SK-N-SH (cell line): ENCODE data around the gene RIOK3. TPM values are rescaled to one million over a fixed set of nuclear protein-coding genes. Genes with fewer than 3 reads are reported as not detected.

ENCODE experiments used
- CTCF ChIA-PET: fragments of 300-600, 350-600 bp; formaldehyde crosslinking; extraction: SDS; loops from one replicate; lab custom pipeline; 2021; lab: Yijun Ruan, JAX
- POLR2A ChIA-PET: fragments of 350-600 bp; sonication (Branson Sonifier 250); formaldehyde crosslinking; extraction: SDS; loops from one replicate; lab custom pipeline; 2020; ENCODE audit warnings: antibody characterized with exemption, inconsistent platforms; lab: Yijun Ruan, JAX
- DNase-seq: peaks from one replicate; pipeline ENCODE4 v3.0.0; 2012
- H2AFZ ChIP-seq: fragments of 200-600 bp; sonication (generic); 2 replicates; pipeline ENCODE4 v1.8.1; 2016; ENCODE audit warnings: antibody characterized with exemption, mild to moderate bottlenecking, low read depth
- H3F3A ChIP-seq: fragments of 200-600 bp; sonication (generic); replicated peaks from 2 replicates; pipeline ENCODE3; 2016; ENCODE audit warnings: antibody characterized with exemption, mild to moderate bottlenecking; ENCODE audit not compliant: insufficient read depth
- H3K27ac ChIP-seq, 2 experiments: fragments of 200-500 bp in 1 of 2; fragments of 200-600 bp in 1 of 2; sonication (Bioruptor generic) in 1 of 2; sonication (generic), shearing (Covaris generic) in 1 of 2; 2 replicates each; pipeline versions ENCODE4 v1.5.1 to v1.6.1; 2014 to 2016; ENCODE audit warnings: low read depth in 2 of 2, inconsistent platforms in 1 of 2, low read length in 1 of 2, mild to moderate bottlenecking in 1 of 2, mixed read lengths in 1 of 2
- H3K27me3 ChIP-seq: fragments of 200-600 bp; sonication (generic), shearing (Covaris generic); 2 replicates; pipeline ENCODE4 v1.6.1; 2016; ENCODE audit warnings: mixed run types; ENCODE audit not compliant: insufficient read depth
- H3K36me3 ChIP-seq, 2 experiments: fragments of 200-500 bp in 1 of 2; fragments of 200-600 bp in 1 of 2; sonication (Bioruptor generic) in 1 of 2; sonication (generic) in 1 of 2; replicated peaks in 1 of 2; 2 replicates each; pipeline versions ENCODE3 to v1.5.1; 2014 to 2016; ENCODE audit warnings: low read length in 1 of 2, mild to moderate bottlenecking in 1 of 2; ENCODE audit not compliant: insufficient read depth in 2 of 2, control insufficient read depth in 1 of 2
- H3K4me1 ChIP-seq, 2 experiments: fragments of 200-500 bp in 1 of 2; fragments of 200-600 bp in 1 of 2; sonication (Bioruptor generic) in 1 of 2; sonication (generic), shearing (Covaris generic) in 1 of 2; 2 replicates each; pipeline versions ENCODE4 v1.5.1 to v1.6.1; 2014 to 2016; ENCODE audit warnings: low read depth in 1 of 2, low read length in 1 of 2, mixed run types in 1 of 2; ENCODE audit not compliant: insufficient read depth in 2 of 2, control insufficient read depth in 1 of 2
- H3K4me2 ChIP-seq: fragments of 200-600 bp; sonication (generic), shearing (Covaris generic); 2 replicates; pipeline ENCODE4 v1.6.1; 2017; ENCODE audit warnings: mixed run types
- H3K4me3 ChIP-seq, 2 experiments: fragments of 200-500 bp in 1 of 2; fragments of 200-600 bp in 1 of 2; sonication (Bioruptor generic) in 1 of 2; sonication (generic), shearing (Covaris generic) in 1 of 2; 2 replicates each; pipeline versions ENCODE4 v1.5.1 to v1.8.1; 2014 to 2016; ENCODE audit warnings: low read depth in 2 of 2, inconsistent platforms in 1 of 2, low read length in 1 of 2, mild to moderate bottlenecking in 1 of 2, mixed read lengths in 1 of 2, moderate library complexity in 1 of 2
- H3K79me2 ChIP-seq: fragments of 200-600 bp; sonication (generic); 2 replicates; pipeline ENCODE4 v1.8.1; 2017; ENCODE audit warnings: mild to moderate bottlenecking; ENCODE audit not compliant: insufficient read depth
- H3K9ac ChIP-seq: fragments of 200-600 bp; sonication (generic); 2 replicates; pipeline ENCODE4 v1.6.1; 2017; ENCODE audit warnings: mixed run types
- H3K9me2 ChIP-seq: fragments of 200-600 bp; sonication (generic); 2 replicates; pipeline ENCODE4 v1.6.1; 2017; ENCODE audit warnings: mixed run types
- H3K9me3 ChIP-seq: fragments of 200-600 bp; sonication (generic); 2 replicates; pipeline ENCODE4 v1.6.1; 2017; ENCODE audit warnings: mixed run types, mild to moderate bottlenecking, moderate library complexity
- H4K20me1 ChIP-seq: fragments of 200-600 bp; sonication (generic); 2 replicates; pipeline ENCODE4 v1.6.1; 2017; ENCODE audit warnings: mild to moderate bottlenecking, mixed run types; ENCODE audit not compliant: insufficient read depth
- CHD2 ChIP-seq: fragments of 150-350 bp; IDR thresholded peaks from 2 replicates; pipeline ENCODE4 v1.6.1; 2018; ENCODE audit warnings: low read length; ENCODE audit not compliant: partially characterized antibody
- CTCF ChIP-seq: fragments of 200-600 bp; sonication (generic); IDR thresholded peaks from 2 replicates; pipeline ENCODE4 v1.6.1; 2017; ENCODE audit warnings: antibody characterized with exemption, mild to moderate bottlenecking, moderate library complexity
- ELF1 ChIP-seq: IDR thresholded peaks from 2 replicates; pipeline ENCODE4 v1.4.0; 2012
- EZH2phosphoT487 ChIP-seq: fragments of 200-600 bp; sonication (generic); IDR thresholded peaks from 2 replicates; pipeline ENCODE4 v1.6.1; 2017; ENCODE audit warnings: low read depth, mixed run types, mild to moderate bottlenecking, antibody characterized with exemption, moderate library complexity, borderline replicate concordance
- FOXJ3 ChIP-seq: sonication (generic); formaldehyde crosslinking; IDR thresholded peaks from 2 replicates; pipeline ENCODE4 v1.5.1; 2020; ENCODE audit warnings: mild to moderate bottlenecking, missing genetic modification reagents
- FOXM1 ChIP-seq: IDR thresholded peaks from 2 replicates; pipeline ENCODE4 v1.4.0; 2012; ENCODE audit warnings: low read depth, mild to moderate bottlenecking
- GABPA ChIP-seq: IDR thresholded peaks from 2 replicates; pipeline ENCODE4 v1.4.0; 2012; ENCODE audit warnings: low read depth, mild to moderate bottlenecking
- JUND ChIP-seq: IDR thresholded peaks from 2 replicates; pipeline ENCODE4 v1.4.0; 2012
- MXI1 ChIP-seq: IDR thresholded peaks from 2 replicates; pipeline ENCODE4 v1.6.1; 2012; ENCODE audit warnings: mild to moderate bottlenecking, low read depth, low read length, improper control_type of control experiment
- NFIC ChIP-seq: IDR thresholded peaks from 2 replicates; pipeline ENCODE4 v1.4.0; 2012; ENCODE audit warnings: borderline replicate concordance
- NRF1 ChIP-seq: IDR thresholded peaks from 2 replicates; pipeline ENCODE4 v1.6.1; 2012; ENCODE audit warnings: low read depth, mild to moderate bottlenecking, low read length
- PBX3 ChIP-seq: IDR thresholded peaks from 2 replicates; pipeline ENCODE4; 2012
- RAD21 ChIP-seq: IDR thresholded peaks from 2 replicates; pipeline ENCODE4 v1.6.1; 2012; ENCODE audit warnings: mild to moderate bottlenecking, low read length
- RFX5 ChIP-seq: IDR thresholded peaks from 2 replicates; pipeline ENCODE4 v1.6.1; 2012; ENCODE audit warnings: mild to moderate bottlenecking, improper control_type of control experiment, low read length
- SIN3A ChIP-seq: IDR thresholded peaks from 2 replicates; pipeline ENCODE4 v1.6.1; 2012; ENCODE audit warnings: low read depth, mild to moderate bottlenecking, low read length, moderate library complexity, borderline replicate concordance
- TAF1 ChIP-seq: IDR thresholded peaks from 2 replicates; pipeline ENCODE4 v1.6.1; 2012; ENCODE audit warnings: low read depth, mild to moderate bottlenecking, low read length, moderate library complexity, borderline replicate concordance
- TCF12 ChIP-seq: IDR thresholded peaks from 2 replicates; pipeline ENCODE4 v1.4.0; 2012
- TEAD4 ChIP-seq: IDR thresholded peaks from 2 replicates; pipeline ENCODE4 v1.4.0; 2012; ENCODE audit warnings: mild to moderate bottlenecking, borderline replicate concordance; ENCODE audit not compliant: insufficient read depth
- USF2 ChIP-seq: fragments of 150-350 bp; IDR thresholded peaks from 2 replicates; pipeline ENCODE4 v1.6.1; 2017; ENCODE audit warnings: antibody characterized with exemption, low read length, low read depth, borderline replicate concordance
- WGBS: methylation state at CpG from one replicate; pipeline ENCODE4 v1.1.6; 2017; ENCODE audit warnings: low lambda C conversion rate; 5-methylcytosine and 5-hydroxymethylcytosine counted together
- polyA plus RNA-seq, 3 experiments: library from polyadenylated mRNA; depleted of rRNA; stranded (reverse); fragments of >200 nt; gene quantifications; 2 replicates each; pipeline ENCODE4 v1.2.3, GENCODE V29; 2012
- TF ChIP-seq, protein P1 (sequence below): IDR thresholded peaks from 2 replicates; pipeline ENCODE4 v1.4.0; 2012; ENCODE audit warnings: low read depth, borderline replicate concordance

RIOK3 gene
- polyA plus RNA-seq, 1 of the 3 experiments (the other 2 are of a cell fraction): 12.3 TPM

GRCh38 chr18:23530195-23530594 is 77.1 kb downstream of the RIOK3 start:
- Histone ChIP-seq H3K9me2 (no peaks in the 10 kb centered on the region), H3K27me3 (no peaks in the 10 kb centered on the region), H3K4me1 (peaks cover 0 to 18% of the 10 kb centered on the region in 2 experiments; a peak in 2 of 4 replicates), H3K36me3 (peaks cover 53 to 79% of the 10 kb centered on the region in 2 experiments), H3K27ac (peak overlapping the region; percentile 48 to 58; a peak in 3 of 4 replicates), H3K9ac (no peak overlapping the region), H3K4me3 (no peak overlapping the region), H2AFZ (no peak overlapping the region), H4K20me1 (no peaks in the 10 kb centered on the region), H3K79me2 (no peaks in the 10 kb centered on the region; the same call in 1 of the 2 replicates), H3F3A (peaks cover 18% of the 10 kb centered on the region), H3K9me3 (no peaks in the 10 kb centered on the region), H3K4me2 (no peak overlapping the region)
- ChIA-PET POLR2A (no interaction called here), CTCF (interaction anchor here (2.1 kb wide), 1 partner anchor 14 kb away, joined by 9 read pairs; no protein-coding TSS in a partner anchor)
- TF ChIP-seq JUND (no peak), TEAD4 (no peak), TCF12 (no peak), CTCF (no peak), SIN3A (no peak), PBX3 (no peak), FOXM1 (no peak), FOXJ3 (CRISPR knock-in tag) (no peak), TAF1 (no peak), NFIC (no peak), MXI1 (no peak), NRF1 (no peak), USF2 (no peak), RAD21 (no peak), GABPA (no peak), EZH2phosphoT487 (no peak)
- no peak for DNase-seq
- WGBS: 95% methylated on average over 7 of the region's 7 CpGs

GRCh38 chr18:23531912-23532311 is 78.8 kb downstream of the RIOK3 start:
- ChIA-PET POLR2A (no interaction called here), CTCF (interaction anchor here (1.0 to 1.4 kb wide), 5 partner anchors 9 to 17 kb away, joined by 3 to 8 read pairs (median 3); no protein-coding TSS in a partner anchor)
- Histone ChIP-seq H3K9ac (no peak overlapping the region), H4K20me1 (no peaks in the 10 kb centered on the region), H3F3A (peaks cover 18% of the 10 kb centered on the region), H3K4me1 (peaks cover 0 to 18% of the 10 kb centered on the region in 2 experiments; a peak in 2 of 4 replicates), H3K79me2 (no peaks in the 10 kb centered on the region; the same call in 1 of the 2 replicates), H3K36me3 (peaks cover 51 to 82% of the 10 kb centered on the region in 2 experiments), H3K4me3 (no peak overlapping the region), H3K9me3 (no peaks in the 10 kb centered on the region), H3K4me2 (no peak overlapping the region), H2AFZ (no peak overlapping the region), H3K27me3 (no peaks in the 10 kb centered on the region), H3K9me2 (no peaks in the 10 kb centered on the region), H3K27ac (no peak overlapping the region)
- 96% methylated on average over 13 of the region's 13 CpGs for WGBS
- no peak for DNase-seq
- TF ChIP-seq MXI1: no peak
- TF ChIP-seq ELF1: no peak
- TF ChIP-seq FOXM1: no peak
- TF ChIP-seq TCF12: no peak
- TF ChIP-seq, protein P1, sequence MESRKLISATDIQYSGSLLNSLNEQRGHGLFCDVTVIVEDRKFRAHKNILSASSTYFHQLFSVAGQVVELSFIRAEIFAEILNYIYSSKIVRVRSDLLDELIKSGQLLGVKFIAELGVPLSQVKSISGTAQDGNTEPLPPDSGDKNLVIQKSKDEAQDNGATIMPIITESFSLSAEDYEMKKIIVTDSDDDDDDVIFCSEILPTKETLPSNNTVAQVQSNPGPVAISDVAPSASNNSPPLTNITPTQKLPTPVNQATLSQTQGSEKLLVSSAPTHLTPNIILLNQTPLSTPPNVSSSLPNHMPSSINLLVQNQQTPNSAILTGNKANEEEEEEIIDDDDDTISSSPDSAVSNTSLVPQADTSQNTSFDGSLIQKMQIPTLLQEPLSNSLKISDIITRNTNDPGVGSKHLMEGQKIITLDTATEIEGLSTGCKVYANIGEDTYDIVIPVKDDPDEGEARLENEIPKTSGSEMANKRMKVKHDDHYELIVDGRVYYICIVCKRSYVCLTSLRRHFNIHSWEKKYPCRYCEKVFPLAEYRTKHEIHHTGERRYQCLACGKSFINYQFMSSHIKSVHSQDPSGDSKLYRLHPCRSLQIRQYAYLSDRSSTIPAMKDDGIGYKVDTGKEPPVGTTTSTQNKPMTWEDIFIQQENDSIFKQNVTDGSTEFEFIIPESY: no peak
- TF ChIP-seq RFX5: no peak
- TF ChIP-seq CHD2: no peak
